Neural crest cell (in vitro differentiated cells): ENCODE results near the gene MB21D2. TPM values are rescaled to one million over a fixed set of nuclear protein-coding genes. Genes with fewer than 3 reads are reported as not detected.

Experiments
- DNase-seq: peaks from one replicate; pipeline ENCODE4 v3.0.0; 2021; ENCODE audit warnings: low read depth, mixed read lengths, low spot score
- H3K27ac Mint-ChIP-seq: one replicate; pipeline ENCODE4 v1.8.0; 2021; ENCODE audit warnings: mild to moderate bottlenecking, mixed read lengths; ENCODE audit not compliant: unreplicated experiment
- H3K27me3 Mint-ChIP-seq: 2 replicates; pipeline ENCODE4 v1.8.0; 2021; ENCODE audit warnings: low read depth, mild to moderate bottlenecking, mixed read lengths
- H3K36me3 Mint-ChIP-seq: 2 replicates; pipeline ENCODE4 v1.8.0; 2021; ENCODE audit warnings: low read depth, mild to moderate bottlenecking, mixed read lengths
- H3K4me1 Mint-ChIP-seq: 2 replicates; pipeline ENCODE4 v1.8.0; 2021; ENCODE audit warnings: mixed read lengths
- H3K4me3 Mint-ChIP-seq: one replicate; pipeline ENCODE4 v1.8.0; 2021; ENCODE audit warnings: mild to moderate bottlenecking, mixed read lengths
- H3K9me3 Mint-ChIP-seq: 2 replicates; pipeline ENCODE4 v1.8.0; 2021; ENCODE audit warnings: mixed read lengths
- CTCF ChIP-seq: fragments of 200-600 bp; sonication (generic); conservative IDR thresholded peaks from 2 replicates; pipeline ENCODE4 v1.5.0; 2021; ENCODE audit warnings: antibody characterized with exemption, mild to moderate bottlenecking
- total RNA-seq: library from RNA; stranded (reverse); gene quantifications from 2 replicates; pipeline ENCODE4 v1.2.1, GENCODE V29; 2021

Gene MB21D2
- total RNA-seq, 1 donor from 2014 or later: 5.5 TPM

DNA sequence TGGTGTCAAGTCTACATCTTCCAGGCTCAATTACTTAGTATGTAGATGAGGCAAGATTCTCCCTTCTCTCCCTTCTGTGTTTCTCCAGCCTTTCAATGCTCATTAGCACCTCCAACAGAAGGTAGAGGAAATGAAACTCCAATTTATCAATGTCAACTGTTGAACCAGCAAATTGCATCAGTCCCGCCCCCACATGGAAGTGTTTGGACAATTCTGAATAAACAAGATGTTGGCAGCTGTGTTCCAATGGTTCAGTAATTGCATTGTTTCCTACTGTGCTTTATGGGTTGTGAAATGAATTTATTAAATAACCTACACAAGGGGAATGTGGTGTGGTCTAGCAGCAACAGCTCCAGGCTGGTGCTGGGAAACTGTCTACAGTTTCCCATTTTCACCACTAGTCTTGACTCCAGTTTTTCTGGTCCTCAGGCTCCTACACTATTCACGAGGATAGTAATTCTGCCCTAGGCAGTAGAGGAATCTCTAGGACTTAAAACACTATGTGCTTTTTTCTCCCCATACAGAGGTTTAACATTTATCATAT lies 91.9 kb downstream of the MB21D2 start:
- Mint-ChIP-seq H3K4me3 (no peak overlapping the region), H3K9me3 (no peaks in the 10 kb centered on the region), H3K4me1 (peaks cover 8% of the 10 kb centered on the region), H3K27ac (no peak overlapping the region), H3K27me3 (no peaks in the 10 kb centered on the region), H3K36me3 (peaks cover 2% of the 10 kb centered on the region)
- TF ChIP-seq CTCF: peak; percentile 42
- no peak for DNase-seq

DNA sequence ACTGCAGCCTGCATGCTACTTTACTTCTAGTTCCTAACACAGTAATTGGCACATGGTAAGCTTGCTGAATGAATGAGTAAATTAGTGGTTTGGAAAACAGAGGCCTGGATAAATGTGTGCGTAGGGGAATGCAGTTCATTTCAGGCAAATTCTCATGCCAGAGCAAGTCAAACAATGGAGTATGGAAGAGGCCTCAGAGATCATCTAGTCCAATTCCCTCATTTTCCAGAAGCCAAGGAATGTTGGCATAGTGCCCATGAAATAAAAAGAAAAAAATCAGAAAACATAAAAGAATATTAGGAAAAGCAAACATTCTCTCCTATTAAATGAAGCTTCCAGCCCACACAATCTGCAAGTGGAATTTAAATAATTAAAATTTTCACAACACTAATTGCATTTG lies 92.4 kb downstream of the MB21D2 start:
- no peak overlapping the region for H3K4me3 Mint-ChIP-seq
- peaks cover 2% of the 10 kb centered on the region for H3K36me3 Mint-ChIP-seq
- no peak for TF ChIP-seq CTCF
- no peaks in the 10 kb centered on the region for H3K9me3 Mint-ChIP-seq
- peaks cover 8% of the 10 kb centered on the region for H3K4me1 Mint-ChIP-seq
- no peaks in the 10 kb centered on the region for H3K27me3 Mint-ChIP-seq
- DNase-seq: no peak
- H3K27ac Mint-ChIP-seq: no peak overlapping the region

DNA sequence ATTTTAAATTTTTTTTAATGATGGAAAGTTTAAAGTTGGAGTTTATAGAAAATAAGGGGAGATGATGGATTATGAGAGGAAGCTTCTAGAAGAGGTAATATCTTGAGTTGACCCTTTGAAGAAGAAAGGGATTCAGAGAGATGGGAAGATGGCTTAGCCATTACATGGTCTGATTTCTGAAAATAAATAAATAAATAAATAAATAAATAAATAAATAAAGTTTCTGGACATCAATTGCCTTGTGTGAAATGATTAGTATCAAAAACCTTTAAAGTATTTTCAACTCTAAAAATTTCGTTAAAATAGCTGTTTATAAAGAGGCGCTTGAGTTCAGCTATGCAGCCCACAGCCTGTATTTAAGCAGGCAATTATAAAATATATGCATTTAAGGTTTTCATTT lies 93.3 kb downstream of the MB21D2 start:
- peaks cover 2% of the 10 kb centered on the region for H3K36me3 Mint-ChIP-seq
- TF ChIP-seq CTCF: no peak
- no peaks in the 10 kb centered on the region for H3K9me3 Mint-ChIP-seq
- no peak overlapping the region for H3K27ac Mint-ChIP-seq
- no peaks in the 10 kb centered on the region for H3K27me3 Mint-ChIP-seq
- peaks cover 8% of the 10 kb centered on the region for H3K4me1 Mint-ChIP-seq
- no peak for DNase-seq
- H3K4me3 Mint-ChIP-seq: no peak overlapping the region

GRCh38 chr3:192821161-192821560 lies 96.5 kb downstream of the MB21D2 start:
- Mint-ChIP-seq H3K9me3 (no peaks in the 10 kb centered on the region), H3K4me3 (no peak overlapping the region), H3K27ac (no peak overlapping the region), H3K27me3 (no peaks in the 10 kb centered on the region), H3K4me1 (peaks cover 22% of the 10 kb centered on the region), H3K36me3 (peaks cover 2% of the 10 kb centered on the region)
- DNase-seq: no peak
- TF ChIP-seq CTCF: no peak

DNA sequence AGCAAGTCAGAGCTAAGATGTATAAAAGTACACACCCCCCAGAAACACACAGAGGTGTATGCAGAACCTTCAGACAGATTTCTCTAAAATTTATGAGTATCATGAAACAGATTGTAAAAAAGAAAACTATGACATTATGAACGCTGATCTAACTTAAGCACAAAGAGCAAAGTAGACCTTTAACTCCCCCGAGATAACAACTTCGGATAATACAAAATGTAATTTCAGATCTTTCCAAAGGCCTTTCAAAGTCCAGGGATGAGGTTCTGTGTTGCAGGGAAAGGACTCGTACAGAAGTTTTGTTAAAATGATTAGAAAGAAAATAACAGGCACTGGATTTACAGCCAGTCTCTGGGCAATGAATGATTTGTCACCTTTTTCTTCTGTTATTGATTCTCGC lies 97.5 kb downstream of the MB21D2 start:
- TF ChIP-seq CTCF: no peak
- Mint-ChIP-seq H3K27ac (no peak overlapping the region), H3K4me1 (peaks cover 15% of the 10 kb centered on the region)

More for the DNA sequence above, 97.5 kb downstream of the MB21D2 start:
- no peak for DNase-seq
- Mint-ChIP-seq H3K27me3 (no peaks in the 10 kb centered on the region), H3K4me3 (no peak overlapping the region), H3K36me3 (no peaks in the 10 kb centered on the region), H3K9me3 (no peaks in the 10 kb centered on the region)
